H1 (cell line): ENCODE measurements around the gene RALY. TPM values are rescaled to one million over a fixed set of nuclear protein-coding genes. Genes with fewer than 3 reads are reported as not detected.

ENCODE experiments used
- CTCF ChIA-PET: fragments of 300-600 bp; sonication (Branson Sonifier 250); formaldehyde crosslinking; loops from one replicate; lab custom pipeline; 2021; ENCODE audit not compliant: partially characterized antibody; lab: Charles Lee
- POLR2A ChIA-PET: fragments of 300-600 bp; sonication (Branson Sonifier 250); formaldehyde crosslinking; loops from one replicate; lab custom pipeline; 2021; ENCODE audit warnings: inconsistent platforms; ENCODE audit not compliant: partially characterized antibody; lab: Charles Lee
- DNase-seq, 2 experiments: peaks; one replicate each; pipeline versions ENCODE4 v3.0.0 to v3.0.0-alpha.2; 2010 to 2022; ENCODE audit warnings: low spot score in 2 of 2, low read depth in 1 of 2, mixed read lengths in 1 of 2
- FAIRE-seq: peaks from 2 replicates; lab custom pipeline; 2011; peaks lifted over from hg19 to GRCh38; lab: Jason Lieb, UNC
- H2AFZ ChIP-seq: 2 replicates; pipeline ENCODE4 v1.8.1; 2012; ENCODE audit warnings: low read length, inconsistent platforms
- H2AK5ac ChIP-seq: 2 replicates; pipeline ENCODE4 v1.6.1; 2013; ENCODE audit warnings: low read depth, low read length
- H2BK120ac ChIP-seq: replicated peaks from 2 replicates; pipeline ENCODE3; 2013; ENCODE audit warnings: low read depth, low read length, inconsistent platforms
- H2BK12ac ChIP-seq: 2 replicates; pipeline ENCODE4 v1.6.1; 2013; ENCODE audit warnings: low read depth, low read length
- H2BK15ac ChIP-seq: 2 replicates; pipeline ENCODE4 v1.6.1; 2013; ENCODE audit warnings: low read length
- H2BK20ac ChIP-seq: 2 replicates; pipeline ENCODE4 v1.6.1; 2013; ENCODE audit warnings: low read length
- H2BK5ac ChIP-seq: 2 replicates; pipeline ENCODE4 v1.6.1; 2013; ENCODE audit warnings: low read depth, low read length
- H3K14ac ChIP-seq: 2 replicates; pipeline ENCODE4 v1.6.1; 2013; ENCODE audit warnings: inconsistent platforms; ENCODE audit not compliant: insufficient read length
- H3K18ac ChIP-seq: 2 replicates; pipeline ENCODE4 v1.6.1; 2013; ENCODE audit warnings: low read length; ENCODE audit errors: extremely low read depth
- H3K23ac ChIP-seq: 2 replicates; pipeline ENCODE4 v1.6.1; 2013; ENCODE audit warnings: inconsistent platforms; ENCODE audit not compliant: insufficient read length
- H3K23me2 ChIP-seq: 2 replicates; pipeline ENCODE4 v1.6.1; 2013; ENCODE audit warnings: low read depth, low read length
- H3K27ac ChIP-seq: 2 replicates; pipeline ENCODE4 v1.6.1; 2011; ENCODE audit warnings: low read depth, low read length, inconsistent platforms
- H3K27me3 ChIP-seq, 4 experiments: replicated peaks in 1 of 4; 1 replicate in 1 of 4; 2 replicates in 3 of 4; pipeline versions ENCODE4 v1.6.1 to v1.8.1; 2011 to 2013; ENCODE audit warnings: low read length in 3 of 4, mild to moderate bottlenecking in 3 of 4, inconsistent platforms in 2 of 4, mixed read lengths in 2 of 4, moderate library complexity in 1 of 4; ENCODE audit not compliant: control insufficient read depth in 3 of 4, insufficient read depth in 3 of 4; ENCODE audit errors: extremely low read depth in 1 of 4
- H3K36me3 ChIP-seq, 4 experiments: 2 replicates each; pipeline versions ENCODE4 v1.6.1 to v1.8.1; 2011 to 2013; ENCODE audit warnings: mild to moderate bottlenecking in 4 of 4, low read length in 3 of 4, moderate library complexity in 2 of 4, control low read depth in 1 of 4, inconsistent platforms in 1 of 4; ENCODE audit not compliant: insufficient read depth in 4 of 4, control insufficient read depth in 2 of 4
- H3K4ac ChIP-seq: replicated peaks from 2 replicates; pipeline ENCODE3; 2013; ENCODE audit warnings: low read length, low read depth, mixed read lengths, inconsistent platforms; ENCODE audit not compliant: insufficient read length
- H3K4me1 ChIP-seq, 4 experiments: replicated peaks in 1 of 4; 1 replicate in 1 of 4; 2 replicates in 3 of 4; pipeline versions ENCODE4 v1.6.1 to v1.8.1; 2011 to 2013; ENCODE audit warnings: low read length in 3 of 4, inconsistent platforms in 2 of 4, mixed read lengths in 1 of 4; ENCODE audit not compliant: insufficient read depth in 4 of 4, control insufficient read depth in 3 of 4
- H3K4me2 ChIP-seq, 2 experiments: 2 replicates each; pipeline versions ENCODE4 v1.6.1 to v1.8.1; 2011 to 2013; ENCODE audit warnings: low read depth in 2 of 2, low read length in 2 of 2, control low read depth in 1 of 2, inconsistent platforms in 1 of 2, mild to moderate bottlenecking in 1 of 2; ENCODE audit not compliant: insufficient read depth in 1 of 2
- H3K4me3 ChIP-seq, 4 experiments: fragments of 200-600, 300-600 bp in 1 of 4; sonication (generic), shearing (Covaris generic), sonication (Bioruptor Twin) in 1 of 4; 2 replicates each; pipeline versions ENCODE4 v1.5.1 to v1.8.1; 2011 to 2016; ENCODE audit warnings: low read length in 4 of 4, low read depth in 3 of 4, control low read depth in 2 of 4, inconsistent platforms in 2 of 4, mild to moderate bottlenecking in 2 of 4, mixed read lengths in 1 of 4, moderate library complexity in 1 of 4; ENCODE audit not compliant: insufficient read depth in 2 of 4; ENCODE audit errors: extremely low read depth in 1 of 4
- H3K56ac ChIP-seq: replicated peaks from 2 replicates; pipeline ENCODE3; 2013; ENCODE audit warnings: low read depth, mild to moderate bottlenecking, mixed read lengths, low read length, inconsistent platforms; ENCODE audit not compliant: insufficient read length
- H3K79me1 ChIP-seq: 2 replicates; pipeline ENCODE4 v1.6.1; 2013; ENCODE audit warnings: low read depth, low read length, control low read depth
- H3K79me2 ChIP-seq, 2 experiments: 2 replicates each; pipeline versions ENCODE4 v1.6.1 to v1.8.1; 2012 to 2013; ENCODE audit warnings: low read length in 2 of 2, mild to moderate bottlenecking in 2 of 2, inconsistent platforms in 1 of 2; ENCODE audit not compliant: insufficient read depth in 2 of 2, control insufficient read depth in 1 of 2
- H3K9ac ChIP-seq, 4 experiments: replicated peaks in 1 of 4; 1 replicate in 1 of 4; 2 replicates in 3 of 4; pipeline versions ENCODE4 v1.6.1 to v1.8.1; 2011 to 2013; ENCODE audit warnings: low read depth in 3 of 4, low read length in 3 of 4, control low read depth in 2 of 4, mild to moderate bottlenecking in 2 of 4, moderate library complexity in 2 of 4, inconsistent platforms in 1 of 4; ENCODE audit errors: extremely low read depth in 1 of 4
- H3K9me3 ChIP-seq, 2 experiments: 2 replicates each; pipeline versions ENCODE4 v1.6.1 to v1.8.1; 2012 to 2013; ENCODE audit warnings: mild to moderate bottlenecking in 2 of 2, moderate library complexity in 2 of 2, control low read depth in 1 of 2, inconsistent platforms in 1 of 2, low read depth in 1 of 2, low read length in 1 of 2, mixed read lengths in 1 of 2; ENCODE audit not compliant: insufficient read depth in 2 of 2
- H4K20me1 ChIP-seq, 2 experiments: replicated peaks in 1 of 2; 2 replicates each; pipeline versions ENCODE3 to v1.8.1; 2011 to 2013; ENCODE audit warnings: inconsistent platforms in 2 of 2, low read length in 2 of 2, mild to moderate bottlenecking in 1 of 2; ENCODE audit not compliant: insufficient read depth in 2 of 2, control insufficient read depth in 1 of 2
- H4K5ac ChIP-seq: 2 replicates; pipeline ENCODE4 v1.6.1; 2013; ENCODE audit warnings: low read length, low read depth, mixed read lengths, inconsistent platforms; ENCODE audit not compliant: insufficient read length
- H4K8ac ChIP-seq: 2 replicates; pipeline ENCODE4 v1.8.0; 2013; ENCODE audit warnings: mild to moderate bottlenecking, moderate library complexity, low read length, inconsistent platforms; ENCODE audit not compliant: insufficient read depth; ENCODE audit errors: extremely low read depth
- H4K91ac ChIP-seq: replicated peaks from 2 replicates; pipeline ENCODE3; 2013; ENCODE audit warnings: low read length, mixed read lengths, inconsistent platforms; ENCODE audit not compliant: insufficient read length
- ATF3 ChIP-seq: IDR thresholded peaks from 2 replicates; pipeline ENCODE4 v1.6.1; 2011; ENCODE audit warnings: low read depth, mild to moderate bottlenecking, low read length; ENCODE audit not compliant: insufficient read depth
- BACH1 ChIP-seq: IDR thresholded peaks from 2 replicates; pipeline ENCODE4 v1.6.1; 2012; ENCODE audit warnings: low read length, improper control_type of control experiment
- CBX8 ChIP-seq: fragments of 300-800, 300-1000 bp; sonication (generic); IDR thresholded peaks from 2 replicates; pipeline ENCODE4 v1.7.1; 2016; ENCODE audit warnings: low read depth, low read length, borderline replicate concordance
- EZH2 ChIP-seq: fragments of 200-600 bp; sonication (generic); IDR thresholded peaks from 2 replicates; pipeline ENCODE4 v1.7.1; 2012; ENCODE audit warnings: low read depth, mild to moderate bottlenecking, moderate library complexity, low read length, inconsistent platforms; ENCODE audit not compliant: severe bottlenecking
- JUND ChIP-seq: IDR thresholded peaks from 2 replicates; pipeline ENCODE4 v1.6.1; 2011; ENCODE audit warnings: mild to moderate bottlenecking, improper control_type of control experiment, low read length
- KDM5A ChIP-seq: fragments of 200-600 bp; IDR thresholded peaks from 2 replicates; pipeline ENCODE4 v1.7.1; 2012; ENCODE audit warnings: mild to moderate bottlenecking, low read length, inconsistent platforms, mixed read lengths
- MAFK ChIP-seq: IDR thresholded peaks from 2 replicates; pipeline ENCODE4 v1.6.1; 2012; ENCODE audit warnings: low read depth, mild to moderate bottlenecking, improper control_type of control experiment, low read length
- POLR2AphosphoS5 ChIP-seq: IDR thresholded peaks from 2 replicates; pipeline ENCODE4 v1.6.1; 2011; ENCODE audit warnings: low read depth, low read length
- POU5F1 ChIP-seq: IDR thresholded peaks from 2 replicates; pipeline ENCODE4 v1.6.1; 2011; ENCODE audit warnings: low read depth, mild to moderate bottlenecking, low read length, moderate library complexity
- RNF2 ChIP-seq: fragments of 200-900, 300-1000 bp; sonication (generic); IDR thresholded peaks from 2 replicates; pipeline ENCODE4 v1.7.1; 2016; ENCODE audit warnings: borderline replicate concordance, low read depth, mild to moderate bottlenecking, antibody characterized with exemption, low read length; ENCODE audit not compliant: poor library complexity, severe bottlenecking; ENCODE audit errors: missing control alignments
- SIN3A ChIP-seq, 2 experiments: IDR thresholded peaks in 1 of 2; conservative IDR thresholded peaks in 1 of 2; 2 replicates each; pipeline ENCODE4 v1.6.1; 2011 to 2012; ENCODE audit warnings: low read length in 2 of 2, improper control_type of control experiment in 1 of 2, low read depth in 1 of 2, mild to moderate bottlenecking in 1 of 2
- SP1 ChIP-seq: IDR thresholded peaks from 2 replicates; pipeline ENCODE4 v1.6.1; 2011; ENCODE audit warnings: low read depth, low read length
- TAF1 ChIP-seq: IDR thresholded peaks from 2 replicates; pipeline ENCODE4 v1.6.1; 2011; ENCODE audit warnings: mild to moderate bottlenecking, low read depth, low read length
- TBP ChIP-seq: IDR thresholded peaks from 2 replicates; pipeline ENCODE4 v1.6.1; 2011; ENCODE audit warnings: low read depth, low read length, improper control_type of control experiment
- WGBS, 2 experiments: shearing (Covaris generic) in 1 of 2; methylation state at CpG; one replicate each; pipeline versions ENCODE4 v1.1.6 to v1.1.7; 2013 to 2015; ENCODE audit warnings: low lambda C conversion rate in 2 of 2, mixed read lengths in 2 of 2, inconsistent platforms in 1 of 2, low coverage in 1 of 2, missing lambda C conversion rate in 1 of 2; ENCODE audit not compliant: insufficient replicate concordance in 2 of 2, insufficient coverage in 1 of 2, insufficient read length in 1 of 2; ENCODE audit errors: extremely low coverage in 1 of 2, missing lambda C conversion rate in 1 of 2; 5-methylcytosine and 5-hydroxymethylcytosine counted together
- polyA plus RNA-seq, 7 experiments: library from polyadenylated mRNA; depleted of rRNA in 3 of 7; stranded (reverse) in 5 of 7; unstranded in 2 of 7; fragments of >200 nt in 5 of 7; fragments of 200-250 nt in 2 of 7; gene quantifications; 1 replicate in 5 of 7; 2 replicates in 1 of 7; 4 replicates in 1 of 7; pipeline versions ENCODE4 v1.2.1 to v1.2.3, GENCODE V29; 2011 to 2013; ENCODE audit warnings: missing spikeins in 2 of 7, mixed read lengths in 2 of 7
- total RNA-seq: library from RNA; stranded (reverse); fragmentation: NEBNext Ultra II Directional; extraction: Animal tissue kit (Norgen Biotek cat#: 25700); gene quantifications from 2 replicates; pipeline ENCODE4 v1.2.1, GENCODE V29; 2021

The RALY gene
- total and polyA plus RNA-seq, 2 of the 8 experiments (the other 6 are each of a cell fraction or from before 2014, with no cell fraction given), result 133 to 148 TPM

GRCh38 chr20:34042262-34042661, 48.6 kb downstream of the RALY start:
- whole genome bisulfite sequencing, 2 experiments, result 88% methylated on average over 4 of the region's 4 CpGs; no CpG with 5 or more reads in 1 of the 2 experiments
- no peak for FAIRE-seq
- H4K20me1 ChIP-seq, result peaks cover 14 to 16% of the 10 kb centered on the region in 2 experiments
- H3K4me3 ChIP-seq, result no peak overlapping the region
- peaks cover 0 to 66% of the 10 kb centered on the region in 2 experiments; a peak in 3 of 4 replicates for H3K79me2 ChIP-seq
- no peak overlapping the region for H3K18ac ChIP-seq
- no peaks in the 10 kb centered on the region for H3K23me2 ChIP-seq
- peaks cover 6% of the 10 kb centered on the region for H3K79me1 ChIP-seq
- H2AK5ac ChIP-seq, result no peak overlapping the region
- H3K4me1 ChIP-seq, result peaks cover 6 to 17% (median 9%) of the 10 kb centered on the region in 4 experiments
- H3K9ac ChIP-seq, result no peak overlapping the region
- H3K9me3 ChIP-seq, result no peaks in the 10 kb centered on the region
- no peak overlapping the region for H2AFZ ChIP-seq
- H4K91ac ChIP-seq, result no peak overlapping the region
- no peak overlapping the region for H2BK120ac ChIP-seq
- H2BK12ac ChIP-seq, result no peak overlapping the region
- no peak for DNase-seq
- H3K23ac ChIP-seq, result no peak overlapping the region
- no peak overlapping the region for H3K14ac ChIP-seq
- H3K36me3 ChIP-seq, result no peaks in the 10 kb centered on the region
- H3K4me2 ChIP-seq, result no peak overlapping the region
- POLR2A ChIA-PET, result no interaction called here
- H3K27ac ChIP-seq, result no peak overlapping the region
- CTCF ChIA-PET, result interaction anchor here (0.7 to 2.9 kb wide), 5 partner anchors 17 to 196 kb away, joined by 3 to 15 read pairs (median 3); no protein-coding TSS in a partner anchor
- no peak overlapping the region for H4K5ac ChIP-seq
- no peak overlapping the region for H3K4ac ChIP-seq
- no peaks in the 10 kb centered on the region for H3K27me3 ChIP-seq
- no peak overlapping the region for H3K56ac ChIP-seq
- no peak overlapping the region for H2BK15ac ChIP-seq
- H4K8ac ChIP-seq, result no peak overlapping the region
- H2BK20ac ChIP-seq, result no peak overlapping the region
- H2BK5ac ChIP-seq, result no peak overlapping the region
- no peak for TF ChIP-seq MAFK
- no peak for TF ChIP-seq JUND
- no peak for TF ChIP-seq EZH2
- TF ChIP-seq KDM5A, result no peak
- no peak for TF ChIP-seq POLR2AphosphoS5
- TF ChIP-seq RNF2, result no peak
- no peak for TF ChIP-seq SIN3A (conservative IDR thresholded peaks at IDR 0.05 in 1 of 2, IDR thresholded peaks at IDR 0.05 in 1 of 2; ENCODE audit: low read depth in 1 of 2, low read length in 2 of 2)
- TF ChIP-seq POU5F1, result no peak
- TF ChIP-seq ATF3, result no peak
- TF ChIP-seq CBX8, result no peak
- TF ChIP-seq TBP, result no peak
- TF ChIP-seq BACH1, result no peak
- no peak for TF ChIP-seq TAF1
- no peak for TF ChIP-seq SP1
